HG03103 (cell line): ENCODE data around the gene CEL.

Source experiments
- ATAC-seq: cut with Tn5 transposase; IDR thresholded peaks from one replicate; pipeline ENCODE4 v1.9.1; 2021; ENCODE audit warnings: low read depth; ENCODE audit not compliant: unreplicated experiment

The CEL gene

DNA sequence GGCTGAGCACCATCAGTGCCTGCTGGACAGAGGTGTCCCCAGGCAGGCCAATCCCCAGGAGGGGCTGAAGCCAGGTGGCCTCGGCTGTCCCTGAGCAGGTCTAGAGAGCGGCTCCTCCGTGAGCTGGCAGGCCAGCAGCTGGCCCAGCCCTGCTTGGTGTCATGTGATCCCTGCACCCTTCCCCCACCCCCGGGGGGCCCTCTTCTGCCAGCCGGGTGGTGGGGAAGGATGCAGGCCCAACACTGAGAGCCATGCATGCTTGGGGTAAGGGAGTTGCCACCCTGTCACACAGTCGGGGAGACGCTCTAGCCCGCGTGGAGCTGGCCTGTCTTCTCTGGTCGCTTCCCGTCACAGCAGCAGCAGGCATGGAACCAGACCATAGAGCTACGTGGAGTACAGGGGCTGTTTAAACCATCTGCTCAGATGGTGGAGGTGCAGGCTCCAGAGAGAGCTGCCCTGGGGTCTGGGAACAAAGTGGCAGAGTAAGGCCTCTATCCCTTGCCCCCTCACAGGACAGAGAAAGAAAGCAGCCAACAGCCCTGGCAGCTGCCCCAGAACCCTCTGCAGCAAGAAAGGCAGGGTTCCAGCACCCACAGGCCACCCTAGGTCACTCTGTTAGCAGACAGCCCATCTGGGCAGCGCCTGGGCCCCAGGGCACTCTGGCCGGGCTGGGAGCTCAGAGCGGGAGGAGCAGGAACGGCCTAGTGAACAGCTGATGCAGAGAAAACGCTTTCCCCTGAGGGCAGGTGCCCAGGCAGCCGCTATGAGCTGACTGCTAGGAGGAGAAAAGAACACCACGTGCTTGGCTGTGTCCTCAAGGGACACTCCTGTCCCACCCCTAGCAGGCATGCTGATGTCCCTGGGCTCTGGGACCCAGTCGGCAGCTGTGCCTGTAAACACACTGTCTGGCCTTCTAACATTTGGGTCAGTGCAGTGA, 52.4 kb downstream of the CEL start:
- no peak for ATAC-seq

DNA sequence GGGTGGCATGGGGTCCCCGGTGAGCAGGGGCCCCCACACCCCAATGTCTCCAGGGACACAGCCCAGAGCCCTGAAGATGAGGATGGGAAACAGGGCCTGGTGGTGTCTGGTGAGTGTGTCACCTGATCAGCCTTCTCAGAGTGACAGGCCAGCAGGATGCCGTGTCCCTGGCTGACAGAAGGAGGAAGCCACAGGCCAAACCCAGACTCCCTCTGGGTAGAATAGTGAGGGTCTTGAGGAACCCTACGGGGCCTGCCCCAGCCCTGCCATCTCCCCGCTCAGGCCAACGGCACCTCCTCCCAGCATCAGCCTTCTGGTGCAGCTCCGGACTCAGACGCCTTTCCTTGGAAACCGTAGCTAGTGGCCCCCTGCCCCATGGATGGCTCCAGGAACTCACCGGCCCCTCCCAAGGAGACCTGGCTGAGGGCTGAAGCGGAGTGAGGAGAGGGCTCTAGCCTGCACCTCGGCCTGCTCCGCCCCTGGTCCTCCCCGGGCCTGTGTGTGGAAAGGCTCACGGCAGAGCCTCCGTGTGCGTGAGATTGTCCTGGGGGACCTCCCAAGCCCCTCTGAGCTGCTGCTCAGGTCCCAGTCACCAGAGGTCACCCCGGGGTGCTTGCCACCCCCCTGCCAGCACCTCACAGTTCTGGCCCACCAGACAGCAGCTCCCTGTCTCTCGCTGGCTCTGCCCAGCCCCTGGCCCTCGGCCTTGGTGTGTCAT, 53.3 kb downstream of the CEL start:
- no peak for ATAC-seq

DNA sequence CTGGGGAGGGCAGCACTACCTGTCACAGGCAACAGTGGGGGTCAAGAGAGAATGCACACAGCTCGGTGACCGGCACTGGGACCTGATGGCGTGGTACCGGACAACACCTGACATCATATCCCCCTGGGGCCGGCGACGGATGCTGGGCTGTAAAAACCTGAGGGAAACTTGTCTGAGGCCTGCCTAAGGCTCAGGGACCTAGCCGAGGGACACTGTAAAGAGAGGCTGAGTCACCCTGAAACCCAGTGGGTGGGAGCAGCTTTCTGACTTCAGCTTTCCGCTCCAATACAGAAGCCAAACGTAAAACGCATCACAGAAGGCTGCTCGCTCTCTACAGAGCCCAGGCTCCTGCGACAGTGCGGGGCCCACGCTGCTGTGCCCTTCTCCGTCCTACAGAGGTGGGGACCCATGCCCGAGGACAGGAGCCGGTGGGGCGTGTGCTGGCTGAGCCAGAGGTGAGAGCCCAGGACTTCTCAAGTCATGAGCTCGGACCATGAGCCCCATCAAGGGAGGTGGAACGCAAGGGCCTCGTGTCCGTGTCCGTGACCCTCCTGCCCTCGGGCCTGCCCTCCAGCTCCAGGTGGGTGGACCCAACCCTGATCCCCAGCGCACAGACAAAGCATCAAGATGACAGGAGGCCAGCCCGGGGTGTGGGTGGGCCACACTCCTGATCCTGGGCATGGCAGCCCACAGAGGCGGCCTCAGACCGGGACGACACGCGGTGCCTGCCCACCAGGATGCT, 54.0 kb downstream of the CEL start:
- ATAC-seq: peak; percentile 76

DNA sequence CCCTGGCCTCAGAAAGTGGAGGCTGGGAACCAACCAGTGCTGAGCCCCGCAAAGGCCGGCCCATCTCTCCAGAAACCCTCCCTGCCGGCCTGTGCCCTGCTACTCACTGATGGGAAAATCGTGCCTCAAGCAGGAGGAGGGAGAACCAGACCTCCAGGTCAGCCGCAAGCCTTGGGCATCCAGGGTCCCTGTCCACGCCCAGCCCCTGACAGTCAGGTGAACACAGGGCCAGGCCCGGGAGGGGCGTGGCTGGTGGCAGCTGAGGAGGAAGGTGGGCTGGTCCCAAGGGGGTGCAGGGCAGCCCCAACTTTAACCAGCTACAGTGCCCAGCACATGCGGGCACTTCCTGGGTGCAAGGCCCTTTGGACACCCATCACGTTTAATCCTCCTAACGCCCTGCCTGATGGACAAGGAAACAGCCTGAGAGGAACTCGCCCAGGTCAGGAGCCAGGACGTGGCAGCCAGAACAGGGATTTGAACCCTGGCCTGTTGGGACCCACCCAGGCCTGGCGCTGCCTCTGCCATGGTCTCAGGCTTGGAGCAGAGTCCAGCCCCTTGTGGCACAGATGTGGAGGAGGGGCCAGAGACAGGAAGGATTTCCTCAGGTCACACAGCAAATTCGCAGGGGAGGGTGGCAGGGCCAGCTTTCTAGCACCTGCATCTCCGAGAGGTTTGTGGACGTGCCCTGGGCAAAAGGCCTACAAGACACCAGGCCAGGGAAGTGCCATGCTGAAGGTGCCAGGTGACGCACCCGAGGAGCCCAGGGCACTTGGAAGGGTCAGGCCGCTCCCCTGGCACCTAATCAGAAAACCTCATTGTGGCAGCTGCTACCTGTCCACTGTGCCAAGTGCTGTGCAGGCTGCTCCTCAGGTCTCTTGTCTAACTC, 54.8 kb downstream of the CEL start:
- no peak for ATAC-seq

DNA sequence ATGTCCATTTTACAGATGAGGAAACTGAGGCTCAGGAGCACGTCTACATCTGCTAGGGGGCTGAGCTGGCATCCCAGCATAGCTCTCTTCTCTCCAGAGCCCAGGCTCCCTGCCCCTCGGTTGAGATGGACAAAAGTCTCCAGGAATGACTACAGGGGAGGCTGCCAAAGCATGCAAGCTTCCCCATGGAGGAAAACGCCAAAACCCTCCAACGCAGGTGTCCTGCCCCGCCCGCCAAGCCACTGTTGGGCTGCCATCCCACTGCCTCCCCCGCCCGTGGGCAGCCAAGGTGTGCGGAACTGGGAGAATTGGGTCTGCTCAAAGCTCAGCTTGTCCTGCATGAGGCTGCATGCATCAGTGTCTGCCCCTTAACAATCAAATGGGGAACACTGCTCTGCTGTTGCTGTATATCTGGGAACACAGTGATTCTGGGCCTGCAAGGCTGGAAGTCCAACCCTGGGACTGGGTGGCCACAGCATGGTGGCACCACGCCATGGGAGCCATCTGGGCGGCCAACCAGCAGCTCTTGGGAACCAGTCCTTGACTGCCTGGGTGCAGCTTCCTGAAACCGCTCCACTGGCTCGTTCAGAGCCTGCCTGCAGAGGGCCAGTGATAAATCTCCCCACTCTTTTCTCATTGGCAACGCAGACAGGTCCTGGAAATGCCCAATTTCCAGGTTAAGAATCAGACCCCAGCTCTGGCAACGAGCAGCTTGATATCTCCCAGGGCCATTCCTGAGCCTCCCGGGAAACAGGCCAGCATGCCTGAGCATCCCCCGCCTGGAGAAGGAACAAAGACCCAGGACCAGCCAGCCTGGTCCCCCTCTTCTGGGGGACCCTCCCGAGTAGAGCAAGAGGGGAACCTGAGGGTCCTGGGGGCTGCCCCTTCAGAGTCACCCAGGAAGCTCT, 55.7 kb downstream of the CEL start:
- ATAC-seq: no peak

DNA sequence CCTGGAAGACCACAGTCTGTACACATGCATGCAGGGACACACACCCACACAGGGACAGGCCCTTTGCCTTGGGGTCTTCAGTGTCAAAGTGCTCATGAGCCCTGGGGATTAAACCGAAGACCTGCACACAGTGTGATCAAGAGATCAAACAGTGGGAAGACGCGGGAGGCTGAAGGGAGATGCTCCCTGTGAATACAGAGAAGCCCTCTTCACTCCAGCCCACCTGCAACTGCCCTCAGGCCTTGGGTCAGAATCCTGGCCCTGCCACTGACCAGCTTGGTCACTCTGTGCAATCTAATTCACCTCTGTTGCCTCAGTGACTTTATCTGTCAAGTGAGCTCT, 56.4 kb downstream of the CEL start:
- ATAC-seq: no peak

DNA sequence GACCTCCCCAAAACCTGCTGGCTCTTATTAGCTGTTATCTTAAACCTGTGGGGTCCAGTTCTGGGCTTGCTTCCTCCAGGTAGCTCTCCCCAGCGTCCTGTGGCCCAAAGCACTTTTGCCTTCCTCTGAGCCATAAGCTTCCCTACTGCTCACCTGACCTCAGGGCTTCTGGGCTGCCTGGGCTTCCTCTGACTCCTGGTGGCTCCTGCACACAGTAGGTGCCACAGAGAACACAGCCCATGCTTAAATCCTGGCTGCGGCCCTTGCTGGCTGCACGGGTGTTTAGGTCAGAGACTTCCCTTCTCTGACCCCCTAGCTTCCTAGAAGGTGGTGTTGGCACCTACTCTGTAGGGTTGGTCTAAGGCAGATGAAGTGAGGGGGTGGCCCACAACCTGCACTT, 56.8 kb downstream of the CEL start:
- no peak for ATAC-seq

DNA sequence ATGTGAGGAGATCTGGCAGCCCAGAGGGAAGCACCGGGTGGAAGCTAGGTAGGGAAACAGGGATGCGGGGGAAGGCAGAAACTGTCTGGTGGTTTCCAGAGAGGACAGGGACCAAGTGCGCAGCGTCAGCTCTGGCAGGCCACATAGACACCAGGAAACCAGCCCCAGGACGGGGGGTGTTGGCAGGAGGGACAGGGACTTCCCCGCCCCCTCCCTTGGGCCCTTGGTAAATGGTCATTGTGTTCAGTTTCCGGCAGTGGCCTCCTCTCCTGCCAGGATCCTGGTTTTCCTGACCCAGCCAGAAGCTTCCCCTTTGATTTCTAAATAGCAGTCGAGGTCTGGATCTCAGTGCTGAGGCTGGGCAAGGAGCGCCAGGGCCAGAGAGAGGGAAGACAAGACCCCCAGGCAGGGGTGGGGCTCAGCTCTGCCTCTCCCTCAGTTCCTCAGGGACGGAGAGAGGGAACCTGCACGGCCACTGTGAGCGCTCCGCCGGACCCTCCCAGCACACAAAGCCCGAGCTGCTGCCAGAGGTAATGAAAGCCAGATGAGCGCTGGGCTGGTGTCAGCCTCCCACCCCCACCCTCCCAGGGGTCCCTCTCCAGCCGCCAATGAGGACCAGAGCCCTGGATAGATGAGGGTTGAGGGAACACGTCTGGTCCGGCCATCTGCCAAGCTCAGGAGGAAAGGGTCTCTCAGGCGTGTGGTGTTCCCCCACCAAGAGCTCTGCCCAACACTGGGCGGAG, 57.5 kb downstream of the CEL start:
- no peak for ATAC-seq

DNA sequence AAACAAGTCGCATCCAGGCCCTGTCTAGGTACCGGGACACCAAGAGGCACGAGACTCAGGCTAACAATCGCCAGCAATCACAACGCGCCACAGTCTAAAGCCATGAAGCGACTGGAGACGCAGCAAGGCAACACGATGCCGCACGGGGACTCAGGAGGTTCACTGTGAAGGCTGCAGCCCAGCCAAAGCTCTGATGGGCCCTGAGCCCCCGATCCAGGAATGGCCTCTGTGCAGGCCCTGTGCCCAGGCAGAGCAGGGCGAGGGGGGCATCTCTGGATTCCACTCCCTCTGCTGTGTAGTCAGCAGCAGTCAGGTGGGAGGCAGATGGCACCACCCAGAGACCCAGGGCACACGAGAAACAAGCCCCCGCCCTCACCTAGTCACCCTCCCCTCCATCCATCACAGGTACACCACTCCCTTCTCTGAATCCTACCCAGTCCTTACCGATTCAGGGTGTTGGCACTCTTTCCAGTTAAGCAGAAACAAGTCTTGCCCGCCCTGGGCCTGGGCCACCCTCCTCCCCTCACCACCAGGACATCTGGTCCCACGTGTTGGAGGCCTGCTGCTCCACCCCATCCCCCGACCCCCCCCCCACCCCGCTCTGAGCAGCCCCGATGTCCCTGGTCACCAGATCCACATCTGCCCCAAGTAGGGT, 58.2 kb downstream of the CEL start:
- ATAC-seq: no peak

DNA sequence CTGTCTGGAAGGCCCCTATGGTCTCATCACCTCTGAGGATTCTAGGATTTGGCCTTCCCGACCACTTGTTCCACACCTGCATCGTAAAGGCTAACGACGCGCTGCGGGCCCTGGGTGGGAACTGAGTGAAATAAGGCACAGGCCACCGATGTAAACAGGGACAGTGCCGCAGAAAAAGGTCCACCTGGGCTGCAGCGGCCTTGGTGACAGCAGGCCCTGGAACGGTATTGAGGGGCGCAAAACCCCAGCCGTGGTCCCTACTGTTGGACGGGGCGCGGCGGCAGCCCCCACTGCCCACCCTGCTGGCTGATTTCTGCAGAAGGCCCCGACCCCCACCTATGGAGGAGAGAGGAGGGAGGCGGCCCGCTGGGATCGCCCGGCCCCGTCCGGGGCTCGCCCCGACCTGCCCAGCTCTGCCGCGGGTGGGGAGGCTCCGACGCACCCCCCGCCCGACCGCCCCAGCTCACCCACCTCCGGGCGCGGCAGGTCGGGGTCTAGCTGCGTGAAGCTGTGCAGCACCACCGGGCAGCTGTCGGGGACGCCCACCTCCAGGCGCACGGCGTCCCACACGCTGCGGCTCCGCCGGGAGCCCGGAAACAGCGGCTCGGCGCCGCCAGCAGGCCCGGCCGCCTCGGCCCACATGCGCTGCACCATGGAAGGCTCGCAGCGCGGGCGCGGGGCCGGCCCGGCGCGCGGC, 58.9 kb downstream of the CEL start:
- no peak for ATAC-seq
